BLaER1 (cell line): Measurements from ENCODE around the gene LIX1L.

Source experiments
- H3K27ac ChIP-seq: shearing (Covaris generic); formaldehyde crosslinking; 2 replicates; pipeline ENCODE4 v1.8.1; 2022
- H3K27me3 ChIP-seq: shearing (Covaris generic); formaldehyde crosslinking; 2 replicates; pipeline ENCODE4 v1.8.1; 2022
- H3K36me3 ChIP-seq: shearing (Covaris generic); formaldehyde crosslinking; 2 replicates; pipeline ENCODE4 v1.8.1; 2022
- H3K4me1 ChIP-seq: shearing (Covaris generic); formaldehyde crosslinking; 2 replicates; pipeline ENCODE4 v1.8.1; 2022
- H3K4me2 ChIP-seq: shearing (Covaris generic); formaldehyde crosslinking; 2 replicates; pipeline ENCODE4 v1.8.1; 2022
- H3K4me3 ChIP-seq: shearing (Covaris generic); formaldehyde crosslinking; 2 replicates; pipeline ENCODE4 v1.8.1; 2022
- H3K9ac ChIP-seq: shearing (Covaris generic); formaldehyde crosslinking; 2 replicates; pipeline ENCODE4 v1.8.1; 2022
- H3K9me3 ChIP-seq: shearing (Covaris generic); formaldehyde crosslinking; 2 replicates; pipeline ENCODE4 v1.8.1; 2022
- H4K20me1 ChIP-seq: shearing (Covaris generic); formaldehyde crosslinking; 2 replicates; pipeline ENCODE4 v1.8.1; 2022
- Cebpa-rat ChIP-seq: shearing (Covaris generic); IDR thresholded peaks from 2 replicates; pipeline ENCODE4 v1.8.1; 2022

LIX1L gene

GRCh38 chr1:145957443-145958319 is at the start of gene LIX1L:
Gene LIX1L, minus strand, starts transcription at chr1:145958017. Its CDS starts 90 bp downstream, at chr1:145957927.
- H3K9me3 ChIP-seq = no peaks in the 10 kb centered on the region
- H3K4me3 ChIP-seq = peak within 1 kb of the TSS; percentile 79
- TF ChIP-seq Cebpa-rat = no peak
- peak within 1 kb of the TSS; percentile 99 for H3K4me2 ChIP-seq
- peaks cover 66% of the 10 kb centered on the region for H3K4me1 ChIP-seq
- H3K36me3 ChIP-seq = peaks cover 20% of the 10 kb centered on the region
- peak within 1 kb of the TSS; percentile 82 for H3K9ac ChIP-seq
- peaks cover 20% of the 10 kb centered on the region for H3K27me3 ChIP-seq
- H3K27ac ChIP-seq = peak within 1 kb of the TSS; percentile 80
- peaks cover 12% of the 10 kb centered on the region; the same call in 1 of the 2 replicates for H4K20me1 ChIP-seq

- H3K4me1 ChIP-seq = peaks cover 38% of the 10 kb centered on the region
- no peaks in the 10 kb centered on the region for H3K9me3 ChIP-seq
- no peak overlapping the region for H3K9ac ChIP-seq
- no peak for TF ChIP-seq Cebpa-rat
- H3K36me3 ChIP-seq = no peaks in the 10 kb centered on the region
- H3K27ac ChIP-seq = no peak overlapping the region
- H3K4me2 ChIP-seq = no peak overlapping the region
- H3K4me3 ChIP-seq = no peak overlapping the region
- H4K20me1 ChIP-seq = no peaks in the 10 kb centered on the region
- H3K27me3 ChIP-seq = no peaks in the 10 kb centered on the region
Measured at GRCh38 chr1:146001709-146002108, 43.9 kb upstream of the LIX1L start.

DNA sequence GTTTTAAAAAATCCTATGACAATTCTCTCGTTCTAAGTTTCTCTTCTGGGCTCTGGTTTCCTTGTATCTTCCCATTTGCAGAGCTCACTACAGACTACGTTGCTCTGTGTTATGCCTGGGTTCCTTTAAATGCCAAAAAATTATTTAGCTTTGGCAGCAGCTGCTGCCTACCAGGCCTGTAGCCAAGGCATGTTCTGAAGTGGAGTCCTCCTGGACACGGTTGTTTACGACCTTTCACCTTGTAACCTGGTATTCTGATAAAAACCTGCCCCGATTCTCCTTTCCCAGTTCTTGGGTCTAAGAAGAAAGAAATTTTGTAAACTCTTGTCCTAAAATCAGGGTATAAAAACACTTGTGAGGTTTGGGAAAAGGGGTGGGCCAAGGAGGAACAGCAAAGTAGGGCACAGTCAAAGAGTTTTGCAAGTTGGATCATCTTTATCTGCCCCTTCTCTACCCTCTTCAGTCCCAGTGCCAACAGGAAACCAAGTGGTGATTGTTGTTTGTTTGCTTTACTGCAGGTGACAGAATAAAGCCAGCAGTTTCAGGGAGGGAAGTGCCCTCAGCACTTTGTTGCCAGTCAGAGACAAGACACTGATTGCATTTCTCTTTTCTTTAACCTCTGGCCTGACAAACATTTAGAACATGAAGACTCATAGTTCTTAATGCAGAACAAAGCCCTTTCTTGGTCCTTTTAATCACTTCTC is 41.7 kb upstream of the LIX1L start:
- no peak overlapping the region for H3K4me3 ChIP-seq
- no peak for TF ChIP-seq Cebpa-rat
- peaks cover 16% of the 10 kb centered on the region for H4K20me1 ChIP-seq
- H3K4me2 ChIP-seq = peak overlapping the region; percentile 93
- H3K27ac ChIP-seq = peak overlapping the region; percentile 48
- peak overlapping the region; percentile 18; the same call in 1 of the 2 replicates for H3K9ac ChIP-seq
- no peaks in the 10 kb centered on the region for H3K9me3 ChIP-seq
- H3K4me1 ChIP-seq = peaks cover 37% of the 10 kb centered on the region
- H3K36me3 ChIP-seq = peaks cover 10% of the 10 kb centered on the region
- no peaks in the 10 kb centered on the region for H3K27me3 ChIP-seq

DNA sequence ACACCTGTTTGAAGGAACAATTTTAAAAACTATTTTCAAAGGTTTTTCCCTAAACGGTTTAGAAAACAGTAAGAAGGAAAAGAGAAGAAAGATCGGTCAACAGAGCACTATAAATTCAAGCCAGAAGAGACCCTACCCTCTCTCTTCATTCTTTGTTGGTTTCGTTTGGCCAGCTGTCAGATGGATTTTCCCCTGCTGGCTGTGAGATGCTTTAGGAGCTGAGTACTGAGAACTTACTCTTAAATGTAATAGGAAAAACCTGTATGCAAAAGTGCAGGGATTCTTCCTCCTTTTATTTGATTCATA is 39.9 kb upstream of the LIX1L start:
- H3K4me1 ChIP-seq = peaks cover 55% of the 10 kb centered on the region
- H4K20me1 ChIP-seq = peaks cover 34% of the 10 kb centered on the region
- peak overlapping the region; percentile 98; the same call in 1 of the 2 replicates for H3K9ac ChIP-seq
- no peaks in the 10 kb centered on the region for H3K9me3 ChIP-seq
- peak overlapping the region; percentile 82 for H3K4me3 ChIP-seq
- TF ChIP-seq Cebpa-rat = no peak
- H3K4me2 ChIP-seq = peak overlapping the region; percentile 93
- H3K36me3 ChIP-seq = peaks cover 28% of the 10 kb centered on the region
- no peaks in the 10 kb centered on the region for H3K27me3 ChIP-seq
- H3K27ac ChIP-seq = peak overlapping the region; percentile 89

DNA sequence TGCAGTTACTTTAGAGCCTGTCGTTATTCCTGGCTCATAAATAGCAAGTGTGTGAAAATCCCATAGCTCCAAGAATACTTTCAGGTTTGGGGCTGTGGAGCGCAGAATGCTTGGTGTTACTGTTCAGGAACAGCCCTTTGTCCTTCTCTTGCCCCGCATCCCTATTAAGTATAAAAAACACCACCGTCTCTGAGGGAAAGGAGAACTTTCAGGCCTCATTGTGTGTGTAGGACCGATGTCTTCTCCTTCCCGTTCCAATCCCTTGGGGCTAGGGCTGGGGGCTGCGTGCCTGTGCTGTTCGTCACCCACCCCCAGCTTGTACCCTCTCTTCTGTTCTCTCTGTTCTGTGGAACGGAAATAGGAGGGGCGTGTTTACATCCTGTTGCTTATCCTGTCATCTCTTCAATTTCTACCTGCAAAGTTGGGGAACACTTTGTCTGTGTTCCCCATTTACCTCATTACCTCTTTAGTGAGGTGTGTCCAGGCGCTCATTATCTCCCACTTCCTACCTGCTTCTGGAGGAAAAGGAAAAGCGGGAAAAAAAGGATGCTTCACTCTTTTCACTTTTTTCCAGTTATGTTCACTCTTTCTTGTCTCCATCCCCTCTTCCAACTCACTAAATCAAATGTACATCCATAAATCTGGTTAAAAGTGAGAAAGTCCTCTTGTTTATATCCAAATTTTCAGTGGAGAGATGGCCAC is 39.4 kb upstream of the LIX1L start:
- peaks cover 33% of the 10 kb centered on the region for H3K36me3 ChIP-seq
- H3K27ac ChIP-seq = peak overlapping the region; percentile 89
- H3K4me3 ChIP-seq = peak overlapping the region; percentile 82
- H3K9ac ChIP-seq = peak overlapping the region; percentile 98
- no peaks in the 10 kb centered on the region for H3K9me3 ChIP-seq
- H3K4me1 ChIP-seq = peaks cover 60% of the 10 kb centered on the region
- no peak for TF ChIP-seq Cebpa-rat
- H3K4me2 ChIP-seq = peak overlapping the region; percentile 93
- H3K27me3 ChIP-seq = no peaks in the 10 kb centered on the region
- H4K20me1 ChIP-seq = peaks cover 39% of the 10 kb centered on the region

GRCh38 chr1:145996433-145997015 is 38.7 kb upstream of the LIX1L start, which contains the start of gene TXNIP:
Gene TXNIP, minus strand, starts transcription at chr1:145996579. Its CDS starts 313 bp downstream, at chr1:145996266.
- Histone ChIP-seq H3K4me1 (peaks cover 62% of the 10 kb centered on the region), H3K27ac (peak within 1 kb of the TSS; percentile 89), H3K27me3 (no peaks in the 10 kb centered on the region), H3K9ac (peak within 1 kb of the TSS; percentile 98), H3K36me3 (peaks cover 34% of the 10 kb centered on the region), H3K9me3 (no peaks in the 10 kb centered on the region), H4K20me1 (peaks cover 46% of the 10 kb centered on the region), H3K4me2 (peak within 1 kb of the TSS; percentile 93), H3K4me3 (peak within 1 kb of the TSS; percentile 82)
- no peak for TF ChIP-seq Cebpa-rat

DNA sequence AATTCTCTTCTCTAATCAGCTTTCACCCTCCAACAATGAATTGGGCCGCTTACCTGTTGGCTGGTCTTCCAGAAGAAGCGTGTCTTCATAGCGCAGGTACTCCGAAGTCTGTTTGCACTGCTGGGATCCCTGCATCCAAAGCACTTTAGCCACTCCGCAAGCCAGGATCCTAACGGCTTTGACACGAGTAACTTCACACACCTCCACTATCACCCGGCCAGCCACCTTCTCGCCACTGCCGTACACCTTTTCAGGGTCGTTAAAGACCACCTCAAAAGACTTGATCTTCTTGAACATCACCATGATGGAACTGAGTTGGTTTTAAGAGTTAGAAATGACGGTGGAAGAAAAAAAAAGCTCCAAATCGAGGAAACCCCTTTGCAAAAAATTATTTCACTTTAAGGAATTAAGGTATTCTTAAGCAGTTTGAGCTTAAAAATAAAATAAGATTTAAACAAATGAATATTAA is 38.2 kb upstream of the LIX1L start:
- H3K4me3 ChIP-seq = peak overlapping the region; percentile 82
- peak overlapping the region; percentile 93 for H3K4me2 ChIP-seq
- TF ChIP-seq Cebpa-rat = no peak
- H3K9me3 ChIP-seq = no peaks in the 10 kb centered on the region
- H4K20me1 ChIP-seq = peaks cover 51% of the 10 kb centered on the region
- peak overlapping the region; percentile 89 for H3K27ac ChIP-seq
- peaks cover 34% of the 10 kb centered on the region for H3K36me3 ChIP-seq
- H3K27me3 ChIP-seq = no peaks in the 10 kb centered on the region
- peaks cover 62% of the 10 kb centered on the region for H3K4me1 ChIP-seq
- peak overlapping the region; percentile 98 for H3K9ac ChIP-seq

GRCh38 chr1:145995148-145995881 is 37.5 kb upstream of the LIX1L start:
- H3K9me3 ChIP-seq = no peaks in the 10 kb centered on the region
- no peak for TF ChIP-seq Cebpa-rat
- H3K27me3 ChIP-seq = no peaks in the 10 kb centered on the region
- peak overlapping the region; percentile 82 for H3K4me3 ChIP-seq
- H3K4me2 ChIP-seq = peak overlapping the region; percentile 93
- H3K36me3 ChIP-seq = peaks cover 34% of the 10 kb centered on the region
- H3K27ac ChIP-seq = peak overlapping the region; percentile 89
- H3K9ac ChIP-seq = peak overlapping the region; percentile 98
- peaks cover 58% of the 10 kb centered on the region for H4K20me1 ChIP-seq
- H3K4me1 ChIP-seq = peaks cover 62% of the 10 kb centered on the region
